ENCODE data around the gene CSNK1E.

CSNK1E gene

GRCh38 chr22:38327805-38328204, 10.6 kb upstream of the CSNK1E start:
- DNase-seq (ENCODE audit: low spot score) = no peak

GRCh38 chr22:38327396-38327795, 10.2 kb upstream of the CSNK1E start:
- no peak for DNase-seq (ENCODE audit: low spot score)

- DNase-seq (ENCODE audit: low spot score) = no peak
Observed at GRCh38 chr22:38325587-38325986, 8.4 kb upstream of the CSNK1E start.

GRCh38 chr22:38320605-38321402, 3.6 kb upstream of the CSNK1E start:
- DNase-seq (ENCODE audit: low spot score) = no peak

- DNase-seq (ENCODE audit: low spot score) = no peak
Observed at GRCh38 chr22:38318792-38319773, 1.9 kb upstream of the CSNK1E start.

GRCh38 chr22:38317995-38318715, 922 bp upstream of the CSNK1E start:
- DNase-seq (ENCODE audit: low spot score) = no peak

- peak; percentile 87 for DNase-seq (ENCODE audit: low spot score)
Observed at GRCh38 chr22:38316364-38317121, 690 bp downstream of the CSNK1E start.

- DNase-seq (ENCODE audit: low spot score) = peak; percentile 66
Observed at GRCh38 chr22:38315823-38316363, 1.3 kb downstream of the CSNK1E start.

GRCh38 chr22:38314933-38315822, 2.1 kb downstream of the CSNK1E start:
- peak; percentile 47 for DNase-seq (ENCODE audit: low spot score)

- DNase-seq (ENCODE audit: low spot score) = no peak
Observed at GRCh38 chr22:38314051-38314932, 2.9 kb downstream of the CSNK1E start.

- DNase-seq (ENCODE audit: low spot score) = peak; percentile 53
Observed at GRCh38 chr22:38313384-38313955, 3.8 kb downstream of the CSNK1E start.

- DNase-seq (ENCODE audit: low spot score) = no peak
Observed at GRCh38 chr22:38312261-38312800, 4.9 kb downstream of the CSNK1E start.

- DNase-seq (ENCODE audit: low spot score) = no peak
Observed at GRCh38 chr22:38311323-38311620, 6.0 kb downstream of the CSNK1E start.

GRCh38 chr22:38310518-38311322, 6.5 kb downstream of the CSNK1E start:
- no peak for DNase-seq (ENCODE audit: low spot score)

GRCh38 chr22:38309614-38310517, 7.4 kb downstream of the CSNK1E start:
- DNase-seq (ENCODE audit: low spot score) = no peak

- no peak for DNase-seq (ENCODE audit: low spot score)
Observed at GRCh38 chr22:38308791-38309498, 8.3 kb downstream of the CSNK1E start.
